Common myeloid progenitor, CD34-positive (primary cell): ENCODE data around the gene IGLL1.
"Not testable (repeated sequence)": the region's sequence is repeated elsewhere in the genome, so short reads cannot be mapped to it uniquely, and the experiment has no call there.

Experiments
- CTCF ChIA-PET: fragments of 350-600 bp; sonication (Branson Sonifier 250); formaldehyde crosslinking; loops from one replicate; lab custom pipeline; 2021; ENCODE audit warnings: antibody characterized with exemption; lab: Charles Lee
- POLR2A ChIA-PET: fragments of 350-600 bp; sonication (Branson Sonifier 250); formaldehyde crosslinking; loops from one replicate; lab custom pipeline; 2021; ENCODE audit warnings: antibody characterized with exemption; lab: Charles Lee
- DNase-seq, 3 donors: peaks; one replicate each; pipeline versions ENCODE4 v3.0.0 to v3.0.0-alpha.2; 2013
- H3K27ac ChIP-seq, 2 experiments: 1 replicate in 1 of 2; 2 replicates in 1 of 2; pipeline ENCODE4 v1.7.0; 2013; ENCODE audit warnings: inconsistent platforms in 2 of 2, low read length in 2 of 2, mild to moderate bottlenecking in 2 of 2, low read depth in 1 of 2, moderate library complexity in 1 of 2; ENCODE audit not compliant: severe bottlenecking in 2 of 2, insufficient read depth in 1 of 2, poor library complexity in 1 of 2
- H3K27me3 ChIP-seq, 5 experiments: replicated peaks in 2 of 5; 1 replicate in 3 of 5; 2 replicates in 2 of 5; pipeline versions ENCODE4 v1.6.1 to v1.7.0; 2013; ENCODE audit warnings: low read length in 4 of 5, mild to moderate bottlenecking in 2 of 5, moderate library complexity in 2 of 5, inconsistent platforms in 1 of 5; ENCODE audit not compliant: insufficient read depth in 5 of 5, control insufficient read depth in 4 of 5
- H3K36me3 ChIP-seq, 4 experiments: 1 replicate in 2 of 4; 2 replicates in 2 of 4; pipeline versions ENCODE4 v1.6.1 to v1.7.0; 2013; ENCODE audit warnings: low read length in 3 of 4, control low read depth in 1 of 4, mild to moderate bottlenecking in 1 of 4; ENCODE audit not compliant: control insufficient read depth in 4 of 4, insufficient read depth in 4 of 4
- H3K4me1 ChIP-seq, 4 experiments: 1 replicate in 3 of 4; 2 replicates in 1 of 4; pipeline versions ENCODE4 v1.6.1 to v1.7.1; 2013; ENCODE audit warnings: low read length in 3 of 4, mild to moderate bottlenecking in 3 of 4, control low read depth in 1 of 4, inconsistent platforms in 1 of 4, moderate library complexity in 1 of 4; ENCODE audit not compliant: control insufficient read depth in 4 of 4, insufficient read depth in 4 of 4; ENCODE audit errors: control extremely low read depth in 1 of 4
- H3K4me3 ChIP-seq, 7 experiments: 1 replicate in 4 of 7; 2 replicates in 3 of 7; pipeline versions ENCODE4 v1.5.1 to v1.7.0; 2013; ENCODE audit warnings: mild to moderate bottlenecking in 7 of 7, low read length in 6 of 7, moderate library complexity in 6 of 7, inconsistent platforms in 2 of 7, low read depth in 2 of 7, control low read depth in 1 of 7; ENCODE audit not compliant: insufficient read depth in 4 of 7, control insufficient read depth in 1 of 7; ENCODE audit errors: extremely low read depth in 1 of 7
- H3K9me3 ChIP-seq, 5 experiments: 1 replicate in 4 of 5; 2 replicates in 1 of 5; pipeline versions ENCODE4 v1.6.1 to v1.7.1; 2013; ENCODE audit warnings: low read length in 4 of 5, mild to moderate bottlenecking in 2 of 5, inconsistent platforms in 1 of 5, low read depth in 1 of 5, moderate library complexity in 1 of 5; ENCODE audit not compliant: control insufficient read depth in 4 of 5, insufficient read depth in 2 of 5; ENCODE audit errors: control extremely low read depth in 1 of 5
- whole genome bisulfite sequencing: methylation state at CpG from one replicate; pipeline ENCODE4 v1.1.5; 2013; ENCODE audit not compliant: insufficient coverage; 5-methylcytosine and 5-hydroxymethylcytosine counted together

The IGLL1 gene

DNA sequence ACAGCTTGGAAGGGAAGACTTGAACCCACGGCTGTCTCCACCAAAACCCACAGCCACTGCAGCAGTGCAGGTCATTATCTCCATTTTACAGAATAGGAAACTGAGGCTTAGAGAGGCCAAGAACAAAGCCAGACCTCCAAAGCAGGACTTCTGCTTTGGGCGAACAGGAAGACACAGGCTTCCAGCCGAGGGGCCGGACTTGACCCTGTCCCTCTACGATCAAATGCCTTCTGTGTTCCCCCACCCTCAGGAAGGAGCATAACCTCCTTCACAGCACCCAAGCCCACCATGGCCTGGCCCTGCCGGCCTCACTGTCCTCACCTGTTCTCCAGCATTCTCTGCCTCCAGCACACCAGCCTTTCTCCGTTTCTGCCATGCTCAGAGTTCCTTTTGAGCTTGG is 15.8 kb downstream of the IGLL1 start:
- H3K27me3 ChIP-seq: no peaks in the 10 kb centered on the region
- ChIA-PET POLR2A (no interaction called here), CTCF (interaction anchor here (0.9 to 2.7 kb wide), 4 partner anchors 12 to 26 kb away, joined by 3 to 12 read pairs (median 4); partner anchors contain the start of gene IGLL1)
- no peak for DNase-seq
- H3K36me3 ChIP-seq: no peaks in the 10 kb centered on the region
- H3K4me3 ChIP-seq: no peak overlapping the region
- H3K9me3 ChIP-seq: no peaks in the 10 kb centered on the region
- H3K4me1 ChIP-seq: peaks cover 0 to 45% (median 28%) of the 10 kb centered on the region in 4 experiments
- 74% methylated on average over 7 of the region's 7 CpGs for WGBS
- no peak overlapping the region for H3K27ac ChIP-seq

DNA sequence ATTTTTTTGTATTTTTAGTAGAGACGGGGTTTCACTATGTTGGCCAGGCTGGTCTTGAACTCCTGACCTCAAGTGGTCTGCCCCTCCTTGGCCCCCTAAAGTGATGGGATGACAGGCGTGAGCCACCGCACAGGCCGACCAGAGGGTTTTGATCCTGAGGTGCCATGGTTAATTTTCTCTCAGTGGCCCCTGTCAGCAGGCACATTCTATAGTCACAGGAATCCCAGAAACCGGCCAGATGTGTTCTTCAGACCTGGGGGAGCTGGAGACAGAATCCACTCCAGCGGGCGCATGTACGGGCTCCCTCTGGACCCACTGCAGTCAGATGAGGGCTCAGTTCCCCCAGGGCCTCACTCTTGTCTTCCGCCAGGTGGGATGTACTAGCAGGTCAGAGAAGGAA is 17.0 kb downstream of the IGLL1 start:
- H3K27me3 ChIP-seq: no peaks in the 10 kb centered on the region
- H3K4me1 ChIP-seq: peaks cover 0 to 38% (median 25%) of the 10 kb centered on the region in 4 experiments
- 98% methylated on average over 7 of the region's 9 CpGs for WGBS
- POLR2A ChIA-PET: no interaction called here
- H3K27ac ChIP-seq: no peak overlapping the region
- H3K4me3 ChIP-seq: no peak overlapping the region
- no peaks in the 10 kb centered on the region for H3K36me3 ChIP-seq
- no peak for DNase-seq
- CTCF ChIA-PET: interaction anchor here (0.9 to 2.7 kb wide), 3 partner anchors 17 to 28 kb away, joined by 3 to 12 read pairs (median 4); partner anchors contain the start of gene IGLL1
- no peaks in the 10 kb centered on the region for H3K9me3 ChIP-seq

DNA sequence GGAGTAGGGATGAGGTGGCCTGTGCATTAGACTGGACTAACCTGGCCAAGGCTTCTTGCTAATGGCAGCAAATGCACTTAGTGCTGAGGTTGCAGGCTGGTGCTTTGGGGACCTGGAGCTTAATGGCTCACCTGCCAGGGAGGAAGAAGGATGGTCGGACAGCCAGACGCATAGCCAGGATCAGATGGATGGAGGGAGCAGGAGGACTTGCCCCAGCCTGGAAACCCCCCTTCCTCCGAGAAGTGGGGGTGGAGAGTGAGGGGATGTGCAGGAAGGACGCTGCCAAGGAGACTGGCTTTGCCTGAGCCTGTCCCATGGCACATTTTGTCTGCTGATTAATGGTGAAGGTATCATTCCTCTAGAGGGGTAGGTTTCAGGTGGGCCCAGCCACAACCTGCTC is 17.9 kb downstream of the IGLL1 start:
- Histone ChIP-seq H3K4me1 (peaks cover 0 to 33% (median 22%) of the 10 kb centered on the region in 4 experiments), H3K36me3 (no peaks in the 10 kb centered on the region), H3K4me3 (no peak overlapping the region), H3K9me3 (no peaks in the 10 kb centered on the region), H3K27ac (no peak overlapping the region), H3K27me3 (no peaks in the 10 kb centered on the region)
- ChIA-PET POLR2A (no interaction called here), CTCF (interaction anchor here (1.0 to 2.7 kb wide), 2 partner anchors 18 to 29 kb away, joined by 3 to 12 read pairs; partner anchors contain the start of gene IGLL1)
- 100% methylated on average over 1 of the region's 4 CpGs for WGBS
- no peak for DNase-seq

DNA sequence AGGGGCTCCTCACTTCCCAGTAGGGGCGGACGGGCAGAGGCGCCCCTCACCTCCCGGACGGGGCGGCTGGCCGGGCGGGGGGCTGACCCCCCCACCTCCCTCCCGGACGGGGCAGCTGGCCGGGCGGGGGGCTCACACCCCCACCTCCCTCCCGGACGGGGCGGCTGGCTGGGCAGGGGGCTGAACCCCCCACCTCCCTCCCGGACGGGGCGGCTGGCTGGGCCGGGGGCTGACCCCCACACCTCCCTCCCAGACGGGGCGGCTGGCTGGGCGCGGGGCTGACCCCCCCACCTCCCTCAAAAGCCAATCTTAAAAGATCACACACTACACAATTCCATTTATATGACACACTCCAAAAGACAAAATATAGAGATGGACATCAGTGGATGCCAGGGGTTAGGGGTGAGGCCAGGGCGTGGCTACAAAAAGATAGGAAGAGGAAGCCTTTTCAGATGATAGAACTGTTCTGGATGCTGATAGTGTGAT is 19.0 kb downstream of the IGLL1 start:
- H3K27ac ChIP-seq, POLR2A ChIA-PET, H3K27me3 ChIP-seq, DNase-seq, H3K36me3 ChIP-seq, CTCF ChIA-PET, H3K9me3 ChIP-seq, H3K4me3 ChIP-seq: not testable (repeated sequence)
- peaks cover 0 to 27% (median 17%) of the 10 kb centered on the region in 4 experiments for H3K4me1 ChIP-seq
- WGBS: 80% methylated on average over 1 of the region's 24 CpGs

DNA sequence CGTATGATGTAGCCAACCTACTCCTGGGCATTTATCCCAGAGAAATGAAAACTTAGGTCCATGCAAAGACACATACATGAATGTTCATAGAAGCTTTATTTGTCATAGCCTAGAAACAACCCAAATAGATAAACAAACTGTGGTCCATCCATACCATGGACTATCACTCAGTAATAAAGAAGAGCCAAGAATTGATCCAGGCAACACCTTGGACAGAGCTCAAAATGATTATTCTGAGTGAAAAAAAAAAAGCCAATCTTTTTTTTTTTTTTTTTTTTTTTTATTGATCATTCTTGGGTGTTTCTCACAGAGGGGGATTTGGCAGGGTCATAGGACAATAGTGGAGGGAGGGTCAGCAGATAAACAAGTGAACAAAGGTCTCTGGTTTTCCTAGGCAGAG is 19.9 kb downstream of the IGLL1 start:
- H3K36me3 ChIP-seq, DNase-seq, H3K27me3 ChIP-seq, H3K27ac ChIP-seq, H3K4me3 ChIP-seq, H3K9me3 ChIP-seq: not testable (repeated sequence)
- CTCF ChIA-PET: interaction anchor here (1.2 to 1.6 kb wide), 3 partner anchors 11 to 32 kb away, joined by 4 to 7 read pairs (median 6); no protein-coding TSS in a partner anchor
- WGBS: no CpG with 5 or more reads among the region's 1 CpG
- POLR2A ChIA-PET: interaction anchor here (0.6 kb wide), 1 partner anchor 117 kb away, joined by 3 read pairs; no protein-coding TSS in a partner anchor
- H3K4me1 ChIP-seq: peaks cover 0 to 19% (median 10%) of the 10 kb centered on the region in 4 experiments

DNA sequence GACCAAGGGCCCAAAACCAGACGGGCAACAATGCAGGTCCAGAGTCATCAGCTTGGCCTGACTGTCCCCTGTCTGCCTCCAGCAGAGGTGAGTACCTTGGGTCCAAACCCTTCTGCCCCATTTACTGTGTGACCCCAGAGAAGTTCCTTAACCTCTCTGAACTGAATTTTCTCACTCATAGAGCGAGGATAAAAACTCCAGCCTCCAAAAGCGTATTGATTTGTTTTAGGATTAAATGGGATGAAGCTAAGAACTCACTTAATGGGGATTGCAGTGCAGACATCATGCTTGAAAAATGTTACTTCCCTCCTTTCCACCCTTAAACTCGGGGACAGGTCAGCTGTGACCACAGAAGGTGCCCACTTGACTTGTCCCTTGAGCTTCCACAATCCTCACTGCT is 22.6 kb downstream of the IGLL1 start:
- CTCF ChIA-PET: interaction anchor here (1.0 to 2.1 kb wide), 3 partner anchors 23 to 34 kb away, joined by 3 to 6 read pairs (median 3); no protein-coding TSS in a partner anchor
- H3K9me3 ChIP-seq: no peaks in the 10 kb centered on the region
- no peak overlapping the region for H3K4me3 ChIP-seq
- no peak for DNase-seq
- WGBS: 100% methylated on average over 2 of the region's 4 CpGs
- H3K27ac ChIP-seq: no peak overlapping the region
- no peaks in the 10 kb centered on the region for H3K4me1 ChIP-seq
- POLR2A ChIA-PET: no interaction called here
- no peaks in the 10 kb centered on the region for H3K27me3 ChIP-seq
- no peaks in the 10 kb centered on the region for H3K36me3 ChIP-seq

DNA sequence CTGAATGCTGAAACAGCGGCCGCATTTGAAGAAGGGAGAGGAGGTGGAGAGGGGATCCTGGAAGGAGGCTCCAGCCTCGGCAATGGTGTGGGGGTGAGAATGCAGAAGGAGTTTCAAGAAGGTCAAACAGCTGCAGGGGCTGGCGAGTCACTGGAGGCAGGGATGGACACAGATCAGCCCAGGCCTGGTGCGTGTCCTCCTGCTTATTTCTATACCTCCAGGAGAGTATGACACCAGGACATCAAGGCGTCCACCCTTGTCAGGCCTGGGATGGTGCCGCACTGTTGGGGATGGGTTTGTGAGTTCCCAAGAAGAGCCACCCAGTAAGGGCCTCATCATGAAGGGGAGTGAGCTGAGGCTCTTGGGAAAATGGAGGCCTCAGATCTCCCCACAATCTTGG is 23.1 kb downstream of the IGLL1 start:
- Histone ChIP-seq H3K27me3 (no peaks in the 10 kb centered on the region), H3K4me1 (no peaks in the 10 kb centered on the region), H3K36me3 (no peaks in the 10 kb centered on the region), H3K4me3 (no peak overlapping the region), H3K27ac (no peak overlapping the region), H3K9me3 (peaks cover 0 to 2% (median 0%) of the 10 kb centered on the region in 5 experiments)
- ChIA-PET POLR2A (no interaction called here), CTCF (interaction anchor here (2.1 kb wide), 1 partner anchor 34 kb away, joined by 6 read pairs; no protein-coding TSS in a partner anchor)
- 90% methylated on average over 6 of the region's 7 CpGs for WGBS
- DNase-seq: no peak
